Endothelial cell (in vitro differentiated cells): Measurements from ENCODE around the gene TAS1R3. TPM values are rescaled to one million over a fixed set of nuclear protein-coding genes. Genes with fewer than 3 reads are reported as not detected.
A peak's percentile ranks its signal among the peaks of the same experiment; 100 is the strongest.

Experiments
- DNase-seq: peaks from one replicate; pipeline ENCODE4 v3.0.0; 2021; ENCODE audit warnings: low spot score
- H3K27ac Mint-ChIP-seq: one replicate; pipeline ENCODE4 v1.8.0; 2021; ENCODE audit warnings: mixed read lengths, inconsistent platforms; ENCODE audit not compliant: unreplicated experiment
- H3K27me3 Mint-ChIP-seq: one replicate; pipeline ENCODE4 v1.8.0; 2021; ENCODE audit warnings: mild to moderate bottlenecking, moderate library complexity, mixed read lengths, inconsistent platforms; ENCODE audit not compliant: unreplicated experiment
- H3K36me3 Mint-ChIP-seq: one replicate; pipeline ENCODE4 v1.8.0; 2021; ENCODE audit warnings: mild to moderate bottlenecking, low read depth, mixed read lengths, inconsistent platforms; ENCODE audit not compliant: unreplicated experiment
- H3K4me1 Mint-ChIP-seq: one replicate; pipeline ENCODE4 v1.8.0; 2021; ENCODE audit warnings: mild to moderate bottlenecking, mixed read lengths, inconsistent platforms; ENCODE audit not compliant: unreplicated experiment
- H3K4me3 Mint-ChIP-seq: one replicate; pipeline ENCODE4 v1.8.0; 2021; ENCODE audit warnings: mild to moderate bottlenecking, mixed read lengths, inconsistent platforms; ENCODE audit not compliant: unreplicated experiment
- H3K9me3 Mint-ChIP-seq: one replicate; pipeline ENCODE4 v1.8.0; 2021; ENCODE audit warnings: mixed read lengths, inconsistent platforms; ENCODE audit not compliant: unreplicated experiment
- total RNA-seq: library from RNA; stranded (reverse); fragmentation: NEBNext Ultra II Directional; extraction: Animal tissue kit (Norgen Biotek cat#: 25700); gene quantifications from one replicate; pipeline ENCODE4 v1.2.1, GENCODE V29; 2021; ENCODE audit not compliant: unreplicated experiment
- TF ChIP-seq, protein P1 (sequence below): fragments of 200-600 bp; sonication (generic); IDR thresholded peaks from one replicate; pipeline ENCODE4 v1.5.0; 2021; ENCODE audit warnings: antibody characterized with exemption; ENCODE audit not compliant: unreplicated experiment

TAS1R3 gene
- total RNA-seq, 1 donor from 2014 or later = 1.2 TPM

DNA sequence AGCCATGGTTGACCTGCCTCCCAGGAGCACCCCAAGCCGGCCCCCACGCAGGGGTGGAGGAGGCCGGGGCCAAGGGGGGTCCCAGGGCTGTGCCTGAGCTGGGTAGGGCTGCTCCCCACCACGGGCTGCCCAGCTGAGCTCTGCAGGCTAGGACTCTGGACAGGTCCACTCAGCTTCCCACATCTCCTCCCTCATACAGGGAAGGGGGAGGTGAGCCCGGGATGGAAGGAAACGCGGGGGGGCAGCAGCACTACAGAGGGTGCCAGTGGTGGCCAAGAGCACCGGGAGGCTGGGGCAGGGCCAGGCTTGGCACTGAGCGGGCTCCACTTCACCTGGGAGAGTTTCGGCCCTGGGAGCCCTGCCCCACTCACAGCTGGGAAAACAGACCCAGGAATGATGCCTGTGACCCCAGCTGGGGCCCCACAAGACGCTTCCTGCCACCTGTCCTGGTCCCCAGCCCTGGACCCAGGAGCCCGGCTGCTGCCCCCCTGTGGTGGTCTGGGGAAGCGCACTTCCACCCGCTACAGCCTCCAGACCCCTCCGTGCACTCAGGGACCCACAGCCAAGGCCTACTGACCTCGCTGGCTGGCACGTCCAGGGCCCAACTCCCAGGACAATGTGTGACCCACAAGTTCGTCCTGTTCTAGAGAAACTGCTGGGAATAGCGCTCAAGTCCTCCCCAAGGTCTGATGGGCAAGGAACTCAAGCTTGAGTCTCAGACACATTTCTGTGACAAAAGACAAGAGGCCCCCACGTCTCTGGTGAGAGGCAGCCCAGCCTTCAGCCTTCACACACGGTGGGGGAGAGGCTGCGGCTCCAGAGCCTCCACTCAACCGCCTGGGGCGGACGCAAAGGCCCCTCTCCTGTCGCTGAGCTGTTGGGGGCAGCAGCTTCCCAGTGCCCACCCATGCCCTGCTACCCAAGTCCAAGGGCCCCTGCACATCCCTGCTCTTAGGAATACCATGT is 40.9 kb downstream of the TAS1R3 start:
- peaks cover 4% of the 10 kb centered on the region for H3K4me1 Mint-ChIP-seq
- peaks cover 4% of the 10 kb centered on the region for H3K36me3 Mint-ChIP-seq
- H3K27ac Mint-ChIP-seq = no peak overlapping the region
- TF ChIP-seq, protein P1, sequence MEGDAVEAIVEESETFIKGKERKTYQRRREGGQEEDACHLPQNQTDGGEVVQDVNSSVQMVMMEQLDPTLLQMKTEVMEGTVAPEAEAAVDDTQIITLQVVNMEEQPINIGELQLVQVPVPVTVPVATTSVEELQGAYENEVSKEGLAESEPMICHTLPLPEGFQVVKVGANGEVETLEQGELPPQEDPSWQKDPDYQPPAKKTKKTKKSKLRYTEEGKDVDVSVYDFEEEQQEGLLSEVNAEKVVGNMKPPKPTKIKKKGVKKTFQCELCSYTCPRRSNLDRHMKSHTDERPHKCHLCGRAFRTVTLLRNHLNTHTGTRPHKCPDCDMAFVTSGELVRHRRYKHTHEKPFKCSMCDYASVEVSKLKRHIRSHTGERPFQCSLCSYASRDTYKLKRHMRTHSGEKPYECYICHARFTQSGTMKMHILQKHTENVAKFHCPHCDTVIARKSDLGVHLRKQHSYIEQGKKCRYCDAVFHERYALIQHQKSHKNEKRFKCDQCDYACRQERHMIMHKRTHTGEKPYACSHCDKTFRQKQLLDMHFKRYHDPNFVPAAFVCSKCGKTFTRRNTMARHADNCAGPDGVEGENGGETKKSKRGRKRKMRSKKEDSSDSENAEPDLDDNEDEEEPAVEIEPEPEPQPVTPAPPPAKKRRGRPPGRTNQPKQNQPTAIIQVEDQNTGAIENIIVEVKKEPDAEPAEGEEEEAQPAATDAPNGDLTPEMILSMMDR = peak; percentile 89
- no peak overlapping the region for H3K4me3 Mint-ChIP-seq
- H3K27me3 Mint-ChIP-seq = peaks cover 5% of the 10 kb centered on the region
- peak; percentile 89 for DNase-seq
- no peaks in the 10 kb centered on the region for H3K9me3 Mint-ChIP-seq

DNA sequence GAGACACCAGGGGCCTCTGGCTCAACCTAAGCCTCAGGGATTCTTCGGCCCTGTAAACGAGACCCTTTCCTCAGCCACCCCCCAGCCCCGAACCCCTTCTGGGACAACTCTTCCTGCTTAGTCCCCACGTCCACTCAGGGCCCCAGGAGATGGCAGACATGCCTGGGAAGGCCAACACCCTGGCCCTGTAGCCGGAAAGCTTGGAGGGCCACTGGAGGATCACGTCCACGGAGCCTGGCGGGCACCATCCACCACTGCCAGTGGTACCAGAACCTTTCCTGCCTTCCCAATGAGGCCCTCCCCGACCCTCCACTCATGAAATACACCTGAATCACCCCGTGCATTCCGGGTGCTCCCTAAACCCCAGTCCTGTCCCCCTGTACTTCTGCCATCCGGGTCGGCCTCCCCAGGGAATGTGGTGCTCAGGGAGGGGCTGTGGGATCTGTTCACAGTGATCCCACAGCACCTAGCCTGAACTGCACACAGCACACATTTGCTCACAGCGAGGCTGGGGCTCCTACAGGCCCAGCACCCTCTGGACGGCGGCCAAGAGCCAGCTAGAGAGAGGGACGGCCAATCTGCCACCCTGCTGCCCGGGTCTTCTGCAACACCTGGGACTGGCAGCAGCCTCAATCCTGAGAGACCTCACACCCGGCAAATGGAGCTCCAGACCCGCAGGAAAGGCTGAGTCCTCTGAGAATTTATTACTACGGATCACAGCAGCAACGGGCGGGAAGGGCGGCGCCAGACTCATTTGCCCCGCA is 42.2 kb downstream of the TAS1R3 start:
- Mint-ChIP-seq H3K27me3 (peaks cover 5% of the 10 kb centered on the region), H3K27ac (peak overlapping the region; percentile 36), H3K9me3 (no peaks in the 10 kb centered on the region), H3K4me3 (peak overlapping the region; percentile 56), H3K36me3 (peaks cover 4% of the 10 kb centered on the region), H3K4me1 (peaks cover 4% of the 10 kb centered on the region)
- no peak for DNase-seq
- TF ChIP-seq, protein P1 = no peak

DNA sequence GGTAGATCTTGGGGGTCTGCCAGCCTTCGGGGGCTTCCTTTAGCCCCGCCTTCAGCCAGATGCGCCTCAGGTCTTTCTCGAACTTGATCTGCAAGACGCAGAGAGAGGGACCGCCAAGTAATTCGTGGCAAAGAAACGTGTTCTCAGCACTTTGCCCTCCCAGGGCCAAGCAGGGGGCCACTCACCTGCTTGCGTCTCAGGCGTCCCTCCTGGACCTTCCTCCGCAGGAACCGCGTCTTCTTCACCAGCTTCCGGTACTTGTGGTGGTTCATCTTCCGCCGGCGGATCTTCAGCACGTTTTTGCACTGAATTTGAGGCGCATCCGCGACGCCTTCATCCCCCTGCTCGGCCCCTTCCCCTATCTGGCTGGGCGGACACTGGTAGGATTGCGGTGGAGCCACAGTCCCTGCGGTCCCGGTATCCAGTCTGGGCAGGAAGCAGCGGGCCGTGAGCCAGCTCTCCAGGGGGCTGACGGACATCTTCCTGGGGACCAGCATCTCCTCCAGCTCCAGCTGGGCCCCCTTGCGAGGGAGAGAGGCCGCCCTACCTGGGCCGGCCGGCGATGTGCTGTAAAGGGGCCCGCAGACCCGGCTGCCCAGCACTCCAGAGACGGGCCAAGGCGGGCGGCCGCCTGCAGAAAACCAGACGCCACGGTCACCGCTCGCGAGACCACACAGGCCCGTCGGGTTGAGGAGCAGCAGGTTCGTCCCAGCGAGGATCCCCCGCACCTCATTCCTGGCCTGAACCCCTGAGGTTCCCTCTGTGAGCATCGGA is 42.9 kb downstream of the TAS1R3 start:
- TF ChIP-seq, protein P1 = no peak
- Mint-ChIP-seq H3K27me3 (peaks cover 5% of the 10 kb centered on the region), H3K4me1 (peaks cover 4% of the 10 kb centered on the region), H3K27ac (peak overlapping the region; percentile 18), H3K36me3 (peaks cover 4% of the 10 kb centered on the region), H3K4me3 (peak overlapping the region; percentile 89), H3K9me3 (no peaks in the 10 kb centered on the region)
- no peak for DNase-seq

DNA sequence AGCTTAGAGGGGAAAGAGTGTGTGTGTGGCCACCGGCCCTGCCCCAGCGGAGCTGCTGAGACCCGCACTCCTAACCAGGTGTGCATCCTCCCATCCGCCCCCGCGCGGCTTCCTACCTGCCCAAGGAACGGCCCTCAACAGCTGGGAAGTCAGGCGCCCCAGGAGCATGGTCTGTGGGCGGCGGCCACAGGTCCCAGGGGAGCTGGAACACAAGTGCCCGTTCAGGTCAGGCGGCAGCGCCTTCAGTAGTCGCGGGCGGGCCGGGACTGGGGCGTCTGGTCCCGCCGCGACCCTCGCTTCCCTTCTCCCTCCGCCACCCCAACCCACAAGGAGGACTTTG is 43.5 kb downstream of the TAS1R3 start:
- TF ChIP-seq, protein P1 = no peak
- no peak for DNase-seq
- no peak overlapping the region for H3K27ac Mint-ChIP-seq
- no peaks in the 10 kb centered on the region for H3K9me3 Mint-ChIP-seq
- peak overlapping the region; percentile 89 for H3K4me3 Mint-ChIP-seq
- H3K4me1 Mint-ChIP-seq = peaks cover 4% of the 10 kb centered on the region
- H3K36me3 Mint-ChIP-seq = peaks cover 4% of the 10 kb centered on the region
- H3K27me3 Mint-ChIP-seq = peaks cover 5% of the 10 kb centered on the region
